Stimulated activated CD4-positive, alpha-beta T cell treated with anti-CD3 and anti-CD28 coated beads, Interleukin-2, amount 100 ng/mL, for 4 hours (primary cell): ENCODE results near the gene ITFG1.
"Not testable (repeated sequence)": the region's sequence is repeated elsewhere in the genome, so short reads cannot be mapped to it uniquely, and the experiment has no call there.

ENCODE experiments used
- DNase-seq: peaks from one replicate; pipeline ENCODE4 v3.0.0-alpha.2; 2020; ENCODE audit warnings: low read depth

ITFG1 gene

DNA sequence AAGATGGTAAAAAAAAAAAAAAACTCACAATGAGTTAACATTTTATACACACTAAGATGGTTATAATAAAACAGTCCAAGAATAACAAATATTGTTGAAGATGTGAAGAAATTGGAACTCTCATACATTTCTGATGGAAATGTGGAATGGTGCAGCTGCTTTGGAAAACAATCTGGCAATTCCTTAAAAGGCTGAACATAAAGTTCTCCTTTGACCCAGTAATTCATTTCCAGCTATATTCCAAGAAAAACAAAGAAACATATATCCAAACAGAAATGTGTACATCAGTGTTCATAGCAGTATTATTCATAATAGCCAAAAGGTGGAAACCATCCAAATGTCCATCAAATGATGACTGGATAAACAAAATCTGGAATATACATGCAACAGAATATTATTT, 219.8 kb downstream of the ITFG1 start:
- no peak for DNase-seq

DNA sequence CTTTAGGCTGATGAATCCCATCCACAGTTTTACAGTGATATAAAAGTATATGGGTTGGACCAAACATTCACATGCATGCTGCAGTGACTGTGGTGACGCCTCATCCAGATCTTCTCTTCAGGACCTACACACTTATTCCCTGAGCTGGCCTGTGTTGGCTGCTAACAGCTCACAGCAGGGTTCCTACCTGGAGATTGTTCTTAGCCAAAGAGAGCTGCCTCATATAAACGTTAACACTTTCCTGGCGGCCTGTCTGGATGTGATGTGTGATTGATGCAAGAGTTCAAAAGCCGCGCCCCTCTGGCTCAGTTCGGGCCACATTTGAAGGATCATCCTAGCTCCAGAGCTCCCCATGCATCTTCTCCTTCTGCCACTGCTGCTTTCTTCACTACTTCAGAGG, 224.1 kb downstream of the ITFG1 start:
- DNase-seq = no peak

DNA sequence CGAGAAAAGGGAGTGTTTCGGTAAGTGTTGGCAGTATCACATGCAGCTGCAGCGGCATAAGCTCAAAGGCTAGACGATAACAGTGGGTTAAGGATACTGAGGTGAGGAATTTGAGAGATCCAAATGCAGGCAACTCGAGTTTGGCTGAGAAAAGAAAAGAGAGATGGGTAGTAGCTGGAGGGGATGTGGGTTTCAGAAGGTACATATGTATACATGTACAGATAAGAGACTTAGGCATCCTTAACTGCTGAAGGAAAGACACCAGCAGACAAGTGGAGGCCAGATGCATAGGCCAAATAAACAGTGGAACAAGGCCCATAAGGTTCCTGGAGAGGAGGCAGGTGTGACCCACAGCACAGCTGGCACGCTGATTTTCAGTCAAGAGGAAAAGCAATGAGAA, 230.6 kb downstream of the ITFG1 start:
- DNase-seq = no peak

DNA sequence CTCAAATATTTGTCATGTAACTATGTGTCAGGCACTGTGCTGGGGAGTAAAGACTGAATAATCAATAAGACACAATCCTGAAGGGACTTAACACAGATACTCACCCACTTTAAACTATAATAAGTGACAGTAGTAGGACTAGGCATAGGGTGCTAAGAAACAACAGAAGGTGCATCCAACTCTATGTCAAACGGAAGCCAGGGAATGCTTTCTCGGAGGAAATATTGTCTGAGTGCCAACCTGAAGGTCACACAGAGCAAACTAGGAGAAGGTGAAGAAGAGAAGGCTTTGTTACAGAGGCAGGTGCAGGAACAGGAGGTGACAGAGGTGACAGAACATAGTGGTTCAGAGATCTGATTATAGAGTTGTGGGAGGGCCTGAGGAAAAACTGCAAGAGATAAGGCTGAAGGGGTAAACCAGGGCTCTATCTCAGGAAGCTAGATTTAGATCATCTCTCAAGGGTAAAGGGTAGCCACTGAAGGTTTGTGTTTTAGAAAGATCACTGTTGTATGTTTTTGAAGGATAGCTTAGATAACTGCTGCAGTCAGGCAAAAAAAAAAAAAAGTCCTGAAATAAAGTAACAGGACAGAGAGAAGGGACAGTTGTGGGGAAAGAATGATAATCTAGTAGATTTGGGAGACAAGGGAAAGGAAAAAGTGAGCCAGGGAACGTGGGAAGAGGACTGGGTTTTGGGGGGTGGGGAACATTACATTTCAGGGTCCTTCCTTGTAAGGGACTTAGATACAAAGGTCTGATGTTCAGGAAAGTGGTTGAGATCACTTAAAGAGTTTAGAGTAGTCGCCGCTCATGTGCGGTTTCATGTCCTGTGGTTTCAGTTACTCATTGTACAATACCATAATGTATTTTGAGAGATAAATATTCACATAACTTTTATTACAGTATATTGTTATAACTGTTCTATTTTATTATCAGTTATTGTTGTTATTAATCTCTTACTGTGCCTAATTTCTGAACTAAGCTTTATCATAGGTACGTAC, 231.5 kb downstream of the ITFG1 start:
- DNase-seq = no peak

DNA sequence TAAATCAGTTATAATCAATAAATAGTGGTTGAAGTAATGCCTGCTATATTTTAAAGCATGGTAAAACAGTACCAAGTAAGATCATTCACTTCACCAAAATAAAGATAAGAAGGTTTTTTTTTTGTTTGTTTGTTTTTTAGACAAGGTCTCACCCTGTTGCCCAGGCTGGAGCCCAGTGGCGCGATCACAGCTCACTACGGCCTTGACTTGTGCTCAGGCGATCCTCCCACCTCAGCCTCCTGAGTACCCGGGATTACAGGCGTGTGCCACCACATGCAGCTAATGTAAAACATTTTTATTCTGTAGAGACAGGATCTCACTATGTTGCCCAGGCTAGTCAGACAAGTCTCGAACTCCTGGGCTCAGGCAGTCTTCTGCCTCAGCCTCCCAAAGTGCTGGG, 232.6 kb downstream of the ITFG1 start:
- no peak for DNase-seq

DNA sequence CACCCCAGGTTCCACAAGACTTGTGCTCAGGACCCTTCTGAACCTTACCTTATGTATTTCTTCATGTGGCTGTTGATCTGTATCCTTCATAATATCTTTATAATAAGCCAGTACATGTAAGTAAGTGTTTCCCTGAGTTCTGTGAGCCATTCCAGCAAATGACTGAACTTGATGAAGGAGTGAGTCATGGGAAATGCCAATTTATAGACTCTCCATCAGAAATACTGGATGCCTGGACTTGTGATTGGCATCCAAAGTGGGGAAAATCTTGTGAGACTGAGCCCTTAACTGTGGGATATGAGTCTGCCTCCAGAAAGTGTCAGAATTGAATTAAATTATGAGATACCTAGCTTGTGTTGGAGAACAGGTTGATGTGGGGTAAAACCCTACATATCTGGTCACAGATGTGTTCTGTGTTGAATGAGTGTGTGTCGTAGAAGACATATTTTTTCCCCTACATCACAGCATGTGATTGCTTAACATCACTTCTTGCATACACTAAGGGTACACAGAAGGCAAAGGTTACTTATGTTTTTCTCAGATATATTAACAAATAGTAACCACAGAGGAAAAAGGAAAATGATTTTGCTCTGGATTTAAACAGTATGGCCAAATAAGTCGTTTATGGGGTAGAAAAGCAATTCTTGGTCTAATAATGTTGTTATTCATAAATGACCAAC, 247.0 kb downstream of the ITFG1 start:
- no peak for DNase-seq

DNA sequence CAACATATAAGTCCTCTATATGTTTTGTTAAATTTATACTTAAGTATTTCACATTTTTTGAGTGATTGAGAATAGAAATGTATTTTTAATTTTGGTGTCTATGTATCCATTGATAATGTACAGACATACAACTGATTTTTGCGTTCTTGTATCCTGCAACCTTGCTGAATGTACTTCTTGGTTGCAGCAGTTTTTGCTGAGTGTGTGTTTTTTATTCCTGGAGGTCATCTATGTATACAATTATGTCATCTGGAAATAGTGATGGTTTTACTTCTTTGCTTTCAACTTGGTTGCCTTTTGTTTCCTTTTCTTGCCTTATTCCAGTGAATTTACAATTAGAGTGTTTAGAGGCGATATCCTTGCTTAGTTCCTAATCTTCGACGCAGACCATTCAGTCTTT, 249.6 kb downstream of the ITFG1 start:
- DNase-seq = no peak

DNA sequence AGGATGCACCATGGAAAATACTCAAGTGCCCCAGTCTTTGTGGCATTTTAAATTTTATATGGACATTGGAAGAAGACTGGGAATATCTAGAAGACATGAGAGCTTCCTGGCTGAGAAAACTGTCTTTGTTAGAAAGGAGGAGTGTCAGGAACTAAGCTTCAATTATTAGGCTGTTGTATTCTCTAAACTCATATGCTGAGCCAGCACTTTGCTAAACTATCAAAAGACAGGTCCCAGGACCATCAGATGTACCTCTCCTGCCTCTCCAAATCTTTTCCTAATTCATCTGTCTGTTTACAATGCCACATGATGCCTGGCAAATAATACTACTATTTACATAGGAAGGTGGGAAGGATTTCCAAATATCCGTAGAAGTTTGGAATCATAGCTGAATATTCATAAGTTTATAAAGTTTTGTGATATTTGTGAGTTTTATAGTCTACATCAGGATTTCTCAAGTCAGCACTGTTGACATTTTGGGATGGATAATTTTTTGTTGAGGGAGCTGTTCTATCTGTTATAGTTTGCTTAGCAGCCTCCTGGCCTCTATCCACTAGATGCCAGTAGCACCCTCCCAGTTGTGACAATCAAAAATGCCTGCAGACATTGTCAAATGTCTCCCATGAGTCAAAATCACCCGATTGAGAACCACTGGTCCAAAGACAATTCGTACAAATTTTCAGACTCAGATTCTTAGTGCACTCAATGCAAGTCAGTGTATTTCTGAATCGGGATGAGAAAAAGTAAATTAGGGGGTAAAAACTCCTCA, 255.9 kb downstream of the ITFG1 start:
- DNase-seq = no peak

DNA sequence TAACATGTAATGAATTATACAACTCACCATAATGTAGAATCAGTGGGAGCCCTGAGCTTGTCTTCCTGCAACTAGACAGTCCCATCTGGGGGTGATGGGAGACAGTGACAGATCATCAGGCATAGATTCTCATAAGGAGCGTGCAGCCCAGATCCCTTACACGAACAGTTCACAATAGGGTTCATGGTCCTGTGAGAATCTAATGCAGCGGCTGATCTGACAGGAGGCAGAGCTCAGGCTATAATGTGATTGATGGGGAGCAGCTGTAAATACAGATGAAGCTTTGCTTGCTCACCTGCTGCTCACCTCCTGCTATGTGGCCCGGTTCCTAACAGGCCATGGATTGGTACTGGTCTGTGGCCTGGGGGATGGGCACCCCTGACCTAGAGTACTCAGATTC, 257.4 kb downstream of the ITFG1 start:
- not testable (repeated sequence) for DNase-seq

DNA sequence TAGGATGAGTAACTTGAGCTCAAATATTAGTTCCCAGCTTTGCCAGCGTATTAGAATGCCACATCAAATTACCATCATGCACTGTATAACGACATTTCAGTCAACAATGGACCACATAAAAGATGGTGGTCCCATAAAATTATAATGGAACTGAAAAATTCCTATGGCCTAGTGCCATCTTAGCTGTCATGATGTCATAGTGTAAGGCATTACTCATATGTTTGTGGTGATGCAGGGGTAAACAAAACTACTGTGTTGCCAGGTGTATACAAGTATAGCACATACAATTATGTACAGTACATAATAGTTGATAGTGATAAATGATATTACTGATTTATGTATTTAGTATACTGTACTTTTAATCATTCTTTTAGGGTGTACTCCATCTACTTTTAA, 262.7 kb downstream of the ITFG1 start:
- no peak for DNase-seq

DNA sequence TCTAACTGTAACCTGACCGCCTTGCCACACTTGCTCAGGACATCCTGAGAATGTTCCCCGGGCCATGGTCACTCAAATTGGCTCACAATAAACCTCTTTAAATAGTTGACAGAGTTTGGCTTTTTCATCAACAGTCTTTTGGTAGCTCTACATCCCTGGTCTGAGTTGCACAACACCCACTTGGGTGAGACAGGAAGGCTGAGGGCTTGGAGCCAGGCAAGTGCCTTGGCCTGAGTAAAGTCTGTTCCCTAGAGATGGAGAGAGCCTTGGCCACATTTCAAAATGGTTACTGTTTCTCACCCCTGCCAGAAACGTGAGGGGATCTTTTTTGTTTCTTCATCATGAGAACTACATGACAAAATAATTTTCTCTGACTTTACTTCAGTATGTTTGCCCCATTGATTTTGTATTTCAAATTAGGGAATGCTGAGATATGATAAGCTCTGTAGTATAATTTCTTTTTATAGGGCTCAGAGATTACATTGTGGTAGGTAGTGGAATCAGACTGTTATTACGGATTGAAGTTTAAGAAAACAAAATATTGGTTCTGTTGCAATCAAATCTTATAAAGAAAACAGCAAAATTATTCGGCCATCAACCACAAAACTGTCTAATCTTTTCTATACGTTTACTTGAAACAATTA, 263.2 kb downstream of the ITFG1 start:
- DNase-seq = no peak

DNA sequence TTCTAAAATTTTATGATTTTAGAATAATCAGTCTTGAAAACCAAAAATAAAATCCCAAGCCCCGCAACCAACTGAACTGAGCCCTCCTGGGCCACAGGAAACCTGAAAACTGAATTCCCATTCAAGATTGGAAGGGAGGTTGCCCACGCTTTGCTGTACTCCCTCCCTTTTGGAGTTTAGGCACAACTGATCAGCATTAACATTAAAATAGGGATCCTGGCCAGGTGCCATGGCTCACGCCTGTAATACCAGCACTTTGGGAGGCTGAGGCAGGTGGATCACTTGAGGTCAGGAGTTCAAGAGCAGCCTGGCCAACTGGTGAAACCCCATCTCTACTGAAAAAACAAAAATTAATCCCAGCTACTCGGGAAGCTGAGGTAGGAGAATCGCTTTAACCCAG, 264.4 kb downstream of the ITFG1 start:
- no peak for DNase-seq

DNA sequence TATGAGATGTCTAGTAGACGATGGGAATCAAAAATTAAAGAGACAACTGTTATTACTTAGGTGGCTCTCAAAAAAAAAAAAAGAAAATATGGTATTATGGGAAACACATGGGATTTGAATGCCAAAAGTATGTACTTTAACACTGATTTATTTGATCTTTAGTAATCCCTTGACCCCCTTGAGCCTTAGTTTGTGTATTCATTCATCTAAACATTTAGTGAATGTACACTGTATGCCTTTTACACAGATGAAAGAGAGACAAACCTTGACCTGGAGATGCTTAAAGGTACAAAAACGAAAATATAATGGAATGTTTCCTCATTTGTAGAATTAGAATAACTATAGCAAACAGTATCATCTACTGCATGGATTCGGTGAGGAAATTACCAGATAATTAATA, 278.5 kb downstream of the ITFG1 start:
- DNase-seq = no peak

DNA sequence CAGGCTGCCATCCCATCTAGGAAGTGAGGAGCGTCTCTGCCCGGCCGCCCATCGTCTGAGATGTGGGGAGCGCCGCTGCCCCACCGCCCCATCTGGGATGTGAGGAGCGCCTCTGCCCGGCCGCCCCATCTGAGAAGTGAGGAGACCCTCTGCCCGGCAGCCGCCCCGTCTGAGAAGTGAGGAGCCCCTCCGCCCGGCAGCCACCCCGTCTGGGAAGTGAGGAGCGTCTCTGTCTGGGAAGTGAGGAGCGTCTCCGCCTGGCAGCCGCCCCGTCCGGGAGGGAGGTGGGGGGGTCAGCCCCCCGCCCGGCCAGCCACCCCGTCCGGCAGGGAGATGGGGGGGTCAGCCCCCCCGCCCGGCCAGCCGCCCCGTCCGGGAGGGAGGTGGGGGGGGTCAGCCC, 279.8 kb downstream of the ITFG1 start:
- DNase-seq = not testable (repeated sequence)

DNA sequence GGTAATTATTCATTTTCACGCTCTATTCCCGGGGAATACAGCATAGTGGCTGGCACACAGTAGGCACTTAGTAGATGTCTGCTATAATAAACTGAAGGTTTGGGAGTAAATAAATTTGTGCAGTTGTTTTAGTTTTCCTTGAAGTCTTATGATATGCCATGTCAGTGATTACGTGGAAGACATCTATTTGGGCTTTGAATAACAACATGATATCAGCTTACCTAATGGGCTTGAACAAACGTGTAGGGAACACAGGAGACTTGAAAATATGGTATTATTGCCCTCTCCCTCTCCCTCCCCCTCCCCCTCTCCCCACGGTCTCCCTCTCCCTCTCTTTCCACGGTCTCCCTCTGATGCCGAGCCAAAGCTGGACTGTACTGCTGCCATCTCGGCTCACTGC, 280.8 kb downstream of the ITFG1 start:
- DNase-seq = no peak

DNA sequence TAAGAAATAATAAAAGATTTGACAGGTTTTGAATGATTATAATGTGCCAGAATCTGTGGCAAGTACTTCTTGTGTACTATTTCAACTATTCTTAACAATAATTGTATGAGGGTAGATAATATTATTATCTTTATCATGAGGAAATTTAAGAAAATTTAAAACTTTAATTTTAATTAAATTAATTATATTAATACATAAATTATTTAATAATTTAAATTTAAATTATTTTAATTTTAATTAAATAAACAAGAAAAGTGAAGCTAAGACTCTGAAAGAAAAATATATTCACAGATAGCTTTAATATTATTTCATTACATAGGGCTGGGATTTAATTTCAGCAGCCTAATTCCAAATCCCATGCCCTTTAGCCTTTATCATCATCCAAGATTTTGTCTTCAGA, 285.7 kb downstream of the ITFG1 start:
- no peak for DNase-seq

DNA sequence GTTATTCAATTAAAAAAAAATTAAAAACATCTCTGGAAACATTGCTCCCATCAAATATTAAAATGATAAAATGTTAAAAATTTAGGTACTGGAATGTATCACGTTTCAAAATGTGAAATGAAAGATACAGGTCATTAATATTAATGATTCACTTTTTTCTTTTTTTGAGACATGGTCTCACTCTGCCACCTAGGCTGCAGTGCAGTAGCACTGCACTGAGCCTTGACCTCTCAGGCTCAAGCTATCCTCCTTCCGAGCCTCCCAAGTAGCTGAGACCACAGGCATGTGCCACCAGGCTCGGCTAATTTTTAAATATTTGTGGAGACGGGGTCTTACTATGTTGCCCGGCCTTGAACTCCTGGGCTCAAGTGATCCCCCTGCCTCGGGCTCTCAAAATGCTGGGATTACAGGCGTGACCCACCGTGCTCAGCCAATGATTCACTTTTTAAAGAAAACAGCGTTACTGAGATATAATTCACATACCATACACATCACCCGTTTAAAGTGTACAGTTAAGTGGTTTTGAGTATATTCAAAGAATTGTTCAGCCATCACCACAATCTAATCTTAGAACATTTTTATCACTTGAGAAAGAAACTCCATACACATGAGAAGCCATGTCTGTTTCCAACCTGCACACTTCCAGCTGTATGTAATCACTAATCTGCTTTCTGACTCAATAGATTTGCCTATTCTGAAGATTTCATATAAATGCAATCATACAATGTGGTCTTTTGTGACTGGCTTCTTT, 298.0 kb downstream of the ITFG1 start:
- no peak for DNase-seq

DNA sequence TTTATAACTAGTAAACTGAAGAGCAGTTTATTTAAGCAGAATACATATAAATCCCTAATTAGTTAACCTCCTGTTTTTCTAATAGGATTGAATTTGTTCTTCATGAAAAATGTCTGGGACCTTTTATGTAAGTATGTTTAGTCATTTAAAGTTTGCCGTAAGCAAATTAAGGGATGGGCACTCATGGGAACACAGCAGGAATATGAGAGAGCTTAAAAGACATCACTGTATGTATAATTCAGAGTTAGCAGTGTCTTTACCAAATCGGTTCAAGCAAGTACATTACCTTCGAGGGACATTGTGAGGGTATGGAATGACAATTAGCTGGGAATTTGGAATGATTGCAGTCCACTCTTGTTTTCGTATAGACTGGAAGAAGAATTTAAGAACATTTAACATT, 299.4 kb downstream of the ITFG1 start:
- no peak for DNase-seq

DNA sequence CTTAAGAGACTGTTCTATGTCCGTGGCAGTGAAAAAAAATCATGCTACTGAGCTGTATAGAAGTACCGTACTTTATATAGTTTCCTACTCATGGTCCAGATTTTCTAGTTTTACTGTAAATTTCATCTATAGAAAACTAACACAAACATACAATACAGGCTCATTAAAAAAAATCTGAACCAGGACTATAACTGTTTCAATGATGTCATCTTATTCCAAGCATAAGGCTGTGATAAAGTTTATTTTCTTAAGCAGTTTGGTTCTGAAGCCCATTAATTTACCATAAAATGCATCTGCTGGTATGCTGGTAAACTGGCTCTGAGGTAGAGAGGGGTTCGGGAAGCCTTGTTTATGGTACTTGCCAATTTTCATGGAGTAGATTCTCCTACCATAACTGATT, 300.4 kb downstream of the ITFG1 start:
- no peak for DNase-seq

DNA sequence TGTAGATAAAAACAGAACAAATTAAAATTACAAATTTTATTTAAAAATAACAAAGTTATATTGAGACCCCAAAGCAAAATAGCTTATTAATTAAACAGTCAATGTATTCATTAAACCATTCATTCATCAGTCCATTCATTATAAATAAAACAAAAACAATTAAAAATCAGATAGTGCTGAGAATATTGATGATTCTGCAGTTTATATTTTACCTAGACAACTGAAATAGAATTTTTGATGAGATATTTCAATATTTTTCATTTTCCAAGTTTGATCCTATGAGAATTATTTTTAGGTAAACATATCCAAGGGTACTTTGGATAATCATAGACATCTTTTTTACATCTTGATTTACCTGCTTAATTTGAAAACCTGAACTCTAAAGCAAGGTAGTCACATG, 301.9 kb downstream of the ITFG1 start:
- no peak for DNase-seq

DNA sequence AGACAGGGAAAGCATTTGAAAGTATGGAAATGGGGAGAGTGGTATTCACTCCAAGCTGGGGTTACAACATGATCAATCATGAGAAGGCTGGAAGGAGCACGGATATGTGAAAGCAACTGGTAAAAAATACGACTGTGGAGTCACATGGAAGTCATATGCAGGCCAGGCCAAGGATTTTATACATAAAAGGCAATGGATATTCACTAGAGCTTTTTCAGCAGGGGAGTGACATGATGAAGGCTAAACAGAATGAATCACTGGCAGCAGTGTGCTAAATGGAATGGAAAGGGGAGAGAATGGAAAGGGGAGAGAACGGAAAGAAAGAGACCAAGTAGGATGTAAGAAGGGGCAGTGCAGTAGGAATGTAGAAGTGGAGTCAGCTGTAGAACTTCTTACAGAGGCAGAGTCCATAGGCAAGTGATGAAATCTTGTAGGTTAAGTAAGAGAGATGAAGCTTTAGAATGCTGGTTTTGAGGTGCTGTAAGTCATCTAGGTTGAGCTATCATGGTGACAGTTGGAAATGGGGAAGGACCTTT, 304.1 kb downstream of the ITFG1 start:
- no peak for DNase-seq
